ENCODE results near the gene DDRGK1.

Gene DDRGK1

GRCh38 chr20:3209946-3210317, 5.5 kb upstream of the DDRGK1 start:
- CTCF ChIA-PET = interaction anchor here (1.8 to 8.1 kb wide), 2 partner anchors 11 to 17 kb away, joined by 4 to 74 read pairs; no protein-coding TSS in a partner anchor
- peak overlapping the region; percentile 89 for H3K4me3 ChIP-seq (ENCODE audit: low read depth, low read length)
- DNase-seq (ENCODE audit: low read depth, low spot score) = no peak
- POLR2A ChIA-PET = no interaction called here
- TF ChIP-seq, protein P1, sequence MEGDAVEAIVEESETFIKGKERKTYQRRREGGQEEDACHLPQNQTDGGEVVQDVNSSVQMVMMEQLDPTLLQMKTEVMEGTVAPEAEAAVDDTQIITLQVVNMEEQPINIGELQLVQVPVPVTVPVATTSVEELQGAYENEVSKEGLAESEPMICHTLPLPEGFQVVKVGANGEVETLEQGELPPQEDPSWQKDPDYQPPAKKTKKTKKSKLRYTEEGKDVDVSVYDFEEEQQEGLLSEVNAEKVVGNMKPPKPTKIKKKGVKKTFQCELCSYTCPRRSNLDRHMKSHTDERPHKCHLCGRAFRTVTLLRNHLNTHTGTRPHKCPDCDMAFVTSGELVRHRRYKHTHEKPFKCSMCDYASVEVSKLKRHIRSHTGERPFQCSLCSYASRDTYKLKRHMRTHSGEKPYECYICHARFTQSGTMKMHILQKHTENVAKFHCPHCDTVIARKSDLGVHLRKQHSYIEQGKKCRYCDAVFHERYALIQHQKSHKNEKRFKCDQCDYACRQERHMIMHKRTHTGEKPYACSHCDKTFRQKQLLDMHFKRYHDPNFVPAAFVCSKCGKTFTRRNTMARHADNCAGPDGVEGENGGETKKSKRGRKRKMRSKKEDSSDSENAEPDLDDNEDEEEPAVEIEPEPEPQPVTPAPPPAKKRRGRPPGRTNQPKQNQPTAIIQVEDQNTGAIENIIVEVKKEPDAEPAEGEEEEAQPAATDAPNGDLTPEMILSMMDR (IDR thresholded peaks at IDR 0.05; ENCODE audit: insufficient read depth, low read length, missing control alignments) = no peak

GRCh38 chr20:3209257-3209945, 4.9 kb upstream of the DDRGK1 start, which contains the start of gene ITPA:
Gene ITPA, plus strand, starts transcription at chr20:3209498. Its CDS starts 54 bp downstream, at chr20:3209552.
- ChIA-PET POLR2A (interaction anchor here (1.4 kb wide), 1 partner anchor 11 kb away, joined by 3 read pairs; no protein-coding TSS in a partner anchor), CTCF (interaction anchor here (1.6 to 8.1 kb wide), 3 partner anchors 11 to 18 kb away, joined by 3 to 74 read pairs (median 4); no protein-coding TSS in a partner anchor)
- DNase-seq (ENCODE audit: low read depth, low spot score) = no peak
- H3K4me3 ChIP-seq (ENCODE audit: low read depth, low read length) = peak within 1 kb of the TSS; percentile 89
- TF ChIP-seq, protein P1 (IDR thresholded peaks at IDR 0.05; ENCODE audit: insufficient read depth, low read length, missing control alignments) = no peak

DNA sequence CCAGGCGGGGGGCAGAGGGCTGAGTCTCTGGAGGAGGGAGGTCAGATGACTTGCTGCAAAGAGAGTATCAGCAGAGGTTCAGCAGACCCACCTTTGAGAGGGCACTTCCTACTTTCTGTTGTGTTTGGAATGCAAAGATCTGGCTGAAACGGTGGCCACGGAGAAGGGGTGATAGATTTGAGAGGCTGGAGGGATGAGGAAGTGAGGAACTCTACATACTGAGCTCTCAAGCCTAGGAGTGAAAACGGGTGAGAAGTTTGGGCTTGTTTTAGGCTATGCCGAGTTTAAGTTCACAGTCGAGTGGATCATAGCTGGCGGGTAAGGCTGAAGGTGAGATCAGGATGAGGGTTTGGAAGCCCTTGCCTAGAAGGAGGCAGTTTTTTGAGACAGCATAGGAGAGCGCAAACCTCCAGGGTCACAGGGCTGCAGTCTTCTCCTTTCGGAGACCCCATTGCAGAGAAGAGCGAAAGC, 4.3 kb upstream of the DDRGK1 start:
- POLR2A ChIA-PET = interaction anchor here (1.4 kb wide), 1 partner anchor 12 kb away, joined by 3 read pairs; no protein-coding TSS in a partner anchor
- TF ChIP-seq, protein P1 (IDR thresholded peaks at IDR 0.05; ENCODE audit: insufficient read depth, low read length, missing control alignments) = no peak
- DNase-seq (ENCODE audit: low read depth, low spot score) = no peak
- peak overlapping the region; percentile 89 for H3K4me3 ChIP-seq (ENCODE audit: low read depth, low read length)
- CTCF ChIA-PET = interaction anchor here (1.6 to 8.1 kb wide), 2 partner anchors 12 to 15 kb away, joined by 3 to 74 read pairs; no protein-coding TSS in a partner anchor

DNA sequence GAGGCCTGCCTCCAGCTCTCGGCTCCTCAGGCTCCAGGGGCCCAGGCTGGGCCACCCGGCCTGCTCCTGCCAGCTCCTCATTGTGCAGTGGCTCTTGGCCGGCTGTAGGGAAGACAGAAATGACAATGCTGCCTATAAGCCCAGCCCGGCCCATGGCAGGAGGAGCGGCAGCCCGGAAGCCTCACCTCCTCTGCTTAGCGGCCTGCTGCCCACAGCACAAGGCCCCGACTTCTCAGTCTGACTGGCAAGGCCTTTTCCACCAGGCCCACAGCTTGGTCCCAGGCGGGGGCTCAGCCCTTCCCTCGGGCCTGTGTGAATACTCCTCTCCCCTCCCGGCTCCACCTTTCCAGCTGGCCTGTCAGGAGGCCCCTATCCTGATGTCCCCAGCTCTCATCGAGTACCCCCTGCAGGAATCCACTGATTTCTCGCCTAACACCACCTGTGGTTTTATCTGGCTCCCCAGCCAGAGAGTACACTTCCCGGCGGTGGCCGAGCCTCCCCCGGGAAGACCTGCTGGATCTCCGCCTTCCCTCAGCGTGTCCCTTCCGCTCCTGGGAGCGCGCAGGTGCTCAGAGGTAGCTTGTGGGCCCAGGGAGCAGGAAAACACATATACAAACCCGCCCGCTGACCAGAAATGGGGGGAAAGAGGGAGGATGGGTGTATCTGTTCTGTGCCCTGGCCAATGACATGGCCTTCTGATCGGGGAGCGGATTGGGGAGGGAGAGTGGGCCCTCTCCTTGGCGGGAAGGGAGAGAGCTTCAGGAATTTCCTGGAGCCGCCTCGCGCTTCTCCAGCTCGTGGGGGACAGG, 963 bp downstream of the DDRGK1 start:
- ChIA-PET POLR2A (interaction anchor here (1.1 to 1.2 kb wide), 2 partner anchors 16 to 36 kb away, joined by 4 to 5 read pairs; no protein-coding TSS in a partner anchor), CTCF (interaction anchor here (0.7 to 2.5 kb wide), 2 partner anchors 16 to 18 kb away, joined by 3 to 14 read pairs; no protein-coding TSS in a partner anchor)
- TF ChIP-seq, protein P1 (IDR thresholded peaks at IDR 0.05; ENCODE audit: insufficient read depth, low read length, missing control alignments) = no peak
- H3K4me3 ChIP-seq (ENCODE audit: low read depth, low read length) = peak overlapping the region; percentile 93
- DNase-seq (ENCODE audit: low read depth, low spot score) = no peak

DNA sequence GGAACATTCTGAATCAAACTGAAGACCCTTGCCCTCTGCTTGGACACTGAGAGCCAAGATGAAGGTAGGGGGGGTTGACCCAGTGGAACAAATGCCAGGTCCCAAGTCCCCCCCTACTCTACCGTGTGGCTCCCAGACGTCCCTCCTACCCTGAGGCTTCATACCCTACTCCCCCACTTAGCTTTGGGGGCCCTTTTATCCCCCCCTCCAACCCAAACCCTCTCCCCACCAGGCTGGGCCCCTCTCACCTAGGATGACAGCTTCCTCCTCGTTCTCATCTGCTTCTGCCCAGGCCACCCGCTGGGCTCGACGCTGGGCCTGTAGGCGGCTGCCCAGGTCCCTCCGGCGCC, 1.5 kb downstream of the DDRGK1 start:
- TF ChIP-seq, protein P1 (IDR thresholded peaks at IDR 0.05; ENCODE audit: insufficient read depth, low read length, missing control alignments) = no peak
- ChIA-PET POLR2A (interaction anchor here (1.1 to 1.2 kb wide), 2 partner anchors 15 to 37 kb away, joined by 4 to 5 read pairs; no protein-coding TSS in a partner anchor), CTCF (interaction anchor here (0.7 to 2.5 kb wide), 2 partner anchors 16 to 17 kb away, joined by 3 to 14 read pairs; no protein-coding TSS in a partner anchor)
- peak overlapping the region; percentile 93 for H3K4me3 ChIP-seq (ENCODE audit: low read depth, low read length)
- DNase-seq (ENCODE audit: low read depth, low spot score) = no peak
